NCI-H146 treated with DMSO at 0.1 percent for 48 hours (cell line): ENCODE results near the gene ITLN1.

Source experiments
- DNase-seq: peaks from one replicate; lab custom pipeline; 2025; ENCODE audit not compliant: unreplicated experiment; lab: John Stamatoyannopoulos, UW

ITLN1 gene

GRCh38 chr1:160826546-160826945, 58.4 kb downstream of the ITLN1 start:
- no peak for DNase-seq
